Fibroblast of mammary gland (primary cell): ENCODE data around the gene TEKT1.
"Not testable (repeated sequence)": the region's sequence is repeated elsewhere in the genome, so short reads cannot be mapped to it uniquely, and the experiment has no call there.

Experiments used
- DNase-seq: peaks from one replicate; pipeline ENCODE4 v3.0.0-alpha.2; 2010; ENCODE audit warnings: low read depth
- H3K4me3 ChIP-seq: 2 replicates; pipeline ENCODE4 v1.5.1; 2011; ENCODE audit warnings: low read depth, mild to moderate bottlenecking, low read length, moderate library complexity; ENCODE audit not compliant: control insufficient read depth
- TF ChIP-seq, protein P1 (sequence below): conservative IDR thresholded peaks from 2 replicates; pipeline ENCODE4 v1.5.1; 2011; ENCODE audit warnings: low read depth, low read length, inconsistent platforms; ENCODE audit not compliant: control insufficient read depth, insufficient read depth

TEKT1 gene

DNA sequence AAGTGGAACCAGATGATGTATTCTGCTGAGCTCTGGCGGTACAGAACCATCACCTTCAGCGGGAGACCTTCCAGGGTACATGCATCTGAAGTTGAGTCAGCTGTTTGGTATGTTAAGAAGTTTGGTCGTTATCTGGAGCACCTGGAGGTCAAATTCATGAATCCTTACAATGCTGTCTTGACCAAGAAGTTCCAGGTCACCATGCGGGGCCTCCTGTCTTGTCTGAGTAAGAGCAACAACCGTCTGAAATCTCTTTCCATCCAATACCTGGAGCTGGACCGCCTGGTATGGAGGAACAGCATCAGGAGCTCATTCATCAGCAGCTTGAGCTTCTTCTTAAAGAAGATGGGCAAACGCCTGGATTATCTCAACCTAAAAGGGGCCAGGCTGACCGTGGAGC lies 51.5 kb downstream of the TEKT1 start:
- no peak overlapping the region for H3K4me3 ChIP-seq
- no peak for DNase-seq
- TF ChIP-seq, protein P1, sequence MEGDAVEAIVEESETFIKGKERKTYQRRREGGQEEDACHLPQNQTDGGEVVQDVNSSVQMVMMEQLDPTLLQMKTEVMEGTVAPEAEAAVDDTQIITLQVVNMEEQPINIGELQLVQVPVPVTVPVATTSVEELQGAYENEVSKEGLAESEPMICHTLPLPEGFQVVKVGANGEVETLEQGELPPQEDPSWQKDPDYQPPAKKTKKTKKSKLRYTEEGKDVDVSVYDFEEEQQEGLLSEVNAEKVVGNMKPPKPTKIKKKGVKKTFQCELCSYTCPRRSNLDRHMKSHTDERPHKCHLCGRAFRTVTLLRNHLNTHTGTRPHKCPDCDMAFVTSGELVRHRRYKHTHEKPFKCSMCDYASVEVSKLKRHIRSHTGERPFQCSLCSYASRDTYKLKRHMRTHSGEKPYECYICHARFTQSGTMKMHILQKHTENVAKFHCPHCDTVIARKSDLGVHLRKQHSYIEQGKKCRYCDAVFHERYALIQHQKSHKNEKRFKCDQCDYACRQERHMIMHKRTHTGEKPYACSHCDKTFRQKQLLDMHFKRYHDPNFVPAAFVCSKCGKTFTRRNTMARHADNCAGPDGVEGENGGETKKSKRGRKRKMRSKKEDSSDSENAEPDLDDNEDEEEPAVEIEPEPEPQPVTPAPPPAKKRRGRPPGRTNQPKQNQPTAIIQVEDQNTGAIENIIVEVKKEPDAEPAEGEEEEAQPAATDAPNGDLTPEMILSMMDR, result no peak

DNA sequence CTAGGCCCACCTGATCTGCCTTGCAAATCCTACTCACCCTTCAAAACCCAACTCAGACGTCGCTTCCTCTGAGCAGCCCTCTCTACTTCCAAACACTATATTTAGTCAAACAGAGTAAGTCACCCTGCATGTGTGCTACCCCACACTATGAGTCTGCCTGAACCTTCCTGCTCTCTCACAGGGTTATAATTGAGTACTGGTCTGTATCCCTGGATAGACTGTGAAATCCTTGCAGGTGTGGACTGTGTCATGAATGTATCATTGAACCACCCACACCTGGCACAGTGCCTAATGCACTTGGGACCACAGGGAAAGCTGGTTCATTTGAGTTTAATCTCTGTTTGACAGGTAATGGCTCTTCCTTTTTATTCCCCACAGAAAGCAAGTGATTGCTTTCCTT lies 52.1 kb downstream of the TEKT1 start:
- no peak for DNase-seq
- TF ChIP-seq, protein P1, result no peak
- no peak overlapping the region for H3K4me3 ChIP-seq

DNA sequence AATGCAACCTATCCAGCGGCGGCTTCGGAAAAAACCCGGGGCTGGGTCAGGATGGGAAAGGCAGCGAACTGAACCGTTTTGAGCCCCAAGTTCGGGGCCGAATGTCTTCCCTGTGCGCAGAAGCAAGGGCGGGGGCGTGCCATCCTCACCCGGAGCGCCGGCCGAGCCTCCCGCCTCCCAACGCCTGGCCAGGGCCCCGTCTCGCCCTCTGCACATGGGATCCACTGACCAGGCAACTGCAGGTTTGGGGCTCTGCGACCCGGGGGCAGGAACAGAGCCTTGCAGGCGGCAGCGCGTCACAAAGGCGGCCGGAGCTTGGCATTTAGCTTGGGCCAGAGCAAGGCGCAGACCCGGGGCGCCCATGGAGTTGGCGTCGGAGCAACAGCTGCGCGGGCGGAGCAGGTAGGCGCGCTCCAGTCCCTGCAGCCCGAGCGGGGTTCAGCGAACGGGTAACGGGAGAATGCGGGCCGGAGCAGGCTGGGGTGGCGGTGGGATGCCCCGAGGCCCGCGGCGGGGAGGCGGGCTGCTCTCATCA lies 55.6 kb downstream of the TEKT1 start, which contains the start of gene FBXO39:
Gene FBXO39, plus strand, starts transcription at position 345 of the 535 bp plus-strand sequence. CDS start 3,654 bp downstream, outside the sequence.
- no peak within 1 kb of the TSS for H3K4me3 ChIP-seq
- DNase-seq, result no peak
- TF ChIP-seq, protein P1, result no peak

DNA sequence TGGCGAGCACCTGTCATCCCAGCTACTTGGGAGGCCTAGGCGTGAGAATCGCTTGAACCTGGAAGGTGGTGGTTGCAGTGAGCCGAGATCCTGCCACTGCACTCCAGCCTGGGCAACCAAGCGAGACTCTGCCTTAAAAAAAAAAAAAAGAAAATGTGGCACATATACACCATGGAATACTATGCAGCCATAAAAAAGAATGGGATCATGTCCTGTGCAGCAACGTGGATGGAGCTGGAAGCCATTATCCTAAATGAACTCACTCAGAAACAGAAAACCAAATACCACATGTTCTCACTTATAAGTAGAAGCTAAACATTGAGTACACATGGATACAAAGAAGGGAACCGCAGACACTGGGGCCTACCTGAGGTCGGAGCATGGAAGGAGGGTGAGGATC lies 56.6 kb downstream of the TEKT1 start:
- not testable (repeated sequence) for DNase-seq, H3K4me3 ChIP-seq

DNA sequence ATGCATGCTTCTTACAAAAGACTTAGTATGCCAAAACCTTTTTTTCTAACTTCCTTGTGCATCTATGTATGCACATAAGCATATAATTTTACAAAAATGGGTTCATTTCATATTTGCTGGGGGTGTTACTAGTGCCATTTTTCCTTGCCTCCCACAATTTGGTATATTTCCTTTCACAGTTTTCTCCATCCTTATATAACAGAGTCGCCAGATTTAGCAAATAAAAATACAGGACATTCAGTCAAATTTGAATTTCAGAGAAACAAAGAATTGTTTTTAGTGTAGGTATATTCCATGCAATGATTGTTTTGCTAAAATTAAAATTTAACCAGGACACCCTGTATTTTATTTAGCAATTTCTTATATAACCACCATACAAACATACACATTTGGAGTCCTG lies 59.5 kb downstream of the TEKT1 start:
- no peak overlapping the region for H3K4me3 ChIP-seq
- TF ChIP-seq, protein P1, result no peak
- DNase-seq, result no peak

DNA sequence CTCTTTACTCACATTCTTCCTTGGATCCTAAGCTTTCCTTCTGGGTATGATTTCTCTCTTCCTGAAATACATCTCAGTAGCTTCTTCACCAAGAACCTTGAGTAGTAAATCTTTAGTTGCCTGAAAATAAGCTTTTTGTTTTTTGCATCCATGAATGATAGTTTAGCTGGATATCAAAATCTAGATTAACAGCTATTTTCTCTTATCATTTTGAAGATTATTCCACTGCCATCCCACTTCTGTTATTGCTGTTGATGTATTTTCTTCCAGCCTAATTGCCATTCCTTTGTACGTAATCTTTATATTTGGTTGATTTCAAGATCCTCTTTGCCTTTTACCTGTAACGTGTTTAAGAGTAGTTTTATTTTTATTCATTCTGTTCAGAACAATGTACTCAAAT lies 63.1 kb downstream of the TEKT1 start:
- H3K4me3 ChIP-seq, result no peak overlapping the region
- TF ChIP-seq, protein P1, result no peak
- DNase-seq, result no peak

DNA sequence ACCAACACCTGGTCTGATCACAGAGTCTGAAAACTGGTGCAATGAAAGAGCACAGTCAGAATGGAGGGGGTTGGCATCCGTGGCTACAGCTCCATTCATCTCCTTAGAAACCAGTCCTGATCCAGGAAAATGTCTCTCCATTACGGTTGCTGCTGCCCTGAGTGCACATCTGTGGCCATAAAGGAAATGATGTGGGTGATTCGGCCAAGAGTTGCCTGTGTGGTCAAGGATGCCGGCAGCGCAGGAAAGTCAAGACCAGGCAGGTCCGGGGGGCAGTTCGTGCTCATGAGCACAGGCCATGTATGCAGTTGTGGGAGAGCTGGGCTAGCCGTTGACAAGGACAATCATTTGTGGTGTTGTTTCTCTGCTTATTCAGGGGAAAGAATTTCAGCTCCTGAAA lies 69.8 kb downstream of the TEKT1 start:
- TF ChIP-seq, protein P1, result no peak
- no peak for DNase-seq
- H3K4me3 ChIP-seq, result no peak overlapping the region

DNA sequence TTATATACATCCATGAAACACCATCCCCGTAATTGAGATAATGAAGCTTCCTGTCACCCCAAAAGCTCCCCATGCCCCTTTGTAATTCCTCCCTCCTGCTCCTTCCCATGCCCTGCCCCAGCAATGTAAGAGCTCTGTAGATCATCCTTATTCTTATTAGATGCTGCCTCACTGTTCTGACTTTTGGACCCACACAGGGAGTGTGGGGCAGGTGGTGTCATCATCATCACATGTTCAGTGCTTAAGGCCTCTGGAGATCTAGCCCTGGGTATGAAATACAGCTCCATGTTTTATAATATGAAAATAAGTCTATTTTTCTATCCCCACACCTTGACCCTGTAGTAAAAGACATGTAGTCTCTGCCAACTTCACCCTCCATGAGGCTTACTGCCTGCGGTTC lies 73.8 kb downstream of the TEKT1 start:
- TF ChIP-seq, protein P1, result no peak
- no peak overlapping the region for H3K4me3 ChIP-seq
- no peak for DNase-seq
